Common myeloid progenitor, CD34-positive (primary cell): Measurements from ENCODE around the gene ZNF628.
"Not testable (repeated sequence)": the region's sequence is repeated elsewhere in the genome, so short reads cannot be mapped to it uniquely, and the experiment has no call there.

Experiments used
- CTCF ChIA-PET: fragments of 350-600 bp; sonication (Branson Sonifier 250); formaldehyde crosslinking; loops from one replicate; lab custom pipeline; 2021; ENCODE audit warnings: antibody characterized with exemption; lab: Charles Lee
- POLR2A ChIA-PET: fragments of 350-600 bp; sonication (Branson Sonifier 250); formaldehyde crosslinking; loops from one replicate; lab custom pipeline; 2021; ENCODE audit warnings: antibody characterized with exemption; lab: Charles Lee
- DNase-seq, 3 donors: peaks; one replicate each; pipeline versions ENCODE4 v3.0.0 to v3.0.0-alpha.2; 2013
- H3K27ac ChIP-seq, 2 experiments: 1 replicate in 1 of 2; 2 replicates in 1 of 2; pipeline ENCODE4 v1.7.0; 2013; ENCODE audit warnings: inconsistent platforms in 2 of 2, low read length in 2 of 2, mild to moderate bottlenecking in 2 of 2, low read depth in 1 of 2, moderate library complexity in 1 of 2; ENCODE audit not compliant: severe bottlenecking in 2 of 2, insufficient read depth in 1 of 2, poor library complexity in 1 of 2
- H3K27me3 ChIP-seq, 5 experiments: replicated peaks in 2 of 5; 1 replicate in 3 of 5; 2 replicates in 2 of 5; pipeline versions ENCODE4 v1.6.1 to v1.7.0; 2013; ENCODE audit warnings: low read length in 4 of 5, mild to moderate bottlenecking in 2 of 5, moderate library complexity in 2 of 5, inconsistent platforms in 1 of 5; ENCODE audit not compliant: insufficient read depth in 5 of 5, control insufficient read depth in 4 of 5
- H3K36me3 ChIP-seq, 4 experiments: 1 replicate in 2 of 4; 2 replicates in 2 of 4; pipeline versions ENCODE4 v1.6.1 to v1.7.0; 2013; ENCODE audit warnings: low read length in 3 of 4, control low read depth in 1 of 4, mild to moderate bottlenecking in 1 of 4; ENCODE audit not compliant: control insufficient read depth in 4 of 4, insufficient read depth in 4 of 4
- H3K4me1 ChIP-seq, 4 experiments: 1 replicate in 3 of 4; 2 replicates in 1 of 4; pipeline versions ENCODE4 v1.6.1 to v1.7.1; 2013; ENCODE audit warnings: low read length in 3 of 4, mild to moderate bottlenecking in 3 of 4, control low read depth in 1 of 4, inconsistent platforms in 1 of 4, moderate library complexity in 1 of 4; ENCODE audit not compliant: control insufficient read depth in 4 of 4, insufficient read depth in 4 of 4; ENCODE audit errors: control extremely low read depth in 1 of 4
- H3K4me3 ChIP-seq, 7 experiments: 1 replicate in 4 of 7; 2 replicates in 3 of 7; pipeline versions ENCODE4 v1.5.1 to v1.7.0; 2013; ENCODE audit warnings: mild to moderate bottlenecking in 7 of 7, low read length in 6 of 7, moderate library complexity in 6 of 7, inconsistent platforms in 2 of 7, low read depth in 2 of 7, control low read depth in 1 of 7; ENCODE audit not compliant: insufficient read depth in 4 of 7, control insufficient read depth in 1 of 7; ENCODE audit errors: extremely low read depth in 1 of 7
- H3K9me3 ChIP-seq, 5 experiments: 1 replicate in 4 of 5; 2 replicates in 1 of 5; pipeline versions ENCODE4 v1.6.1 to v1.7.1; 2013; ENCODE audit warnings: low read length in 4 of 5, mild to moderate bottlenecking in 2 of 5, inconsistent platforms in 1 of 5, low read depth in 1 of 5, moderate library complexity in 1 of 5; ENCODE audit not compliant: control insufficient read depth in 4 of 5, insufficient read depth in 2 of 5; ENCODE audit errors: control extremely low read depth in 1 of 5
- WGBS: methylation state at CpG from one replicate; pipeline ENCODE4 v1.1.5; 2013; ENCODE audit not compliant: insufficient coverage; 5-methylcytosine and 5-hydroxymethylcytosine counted together

Gene ZNF628

DNA sequence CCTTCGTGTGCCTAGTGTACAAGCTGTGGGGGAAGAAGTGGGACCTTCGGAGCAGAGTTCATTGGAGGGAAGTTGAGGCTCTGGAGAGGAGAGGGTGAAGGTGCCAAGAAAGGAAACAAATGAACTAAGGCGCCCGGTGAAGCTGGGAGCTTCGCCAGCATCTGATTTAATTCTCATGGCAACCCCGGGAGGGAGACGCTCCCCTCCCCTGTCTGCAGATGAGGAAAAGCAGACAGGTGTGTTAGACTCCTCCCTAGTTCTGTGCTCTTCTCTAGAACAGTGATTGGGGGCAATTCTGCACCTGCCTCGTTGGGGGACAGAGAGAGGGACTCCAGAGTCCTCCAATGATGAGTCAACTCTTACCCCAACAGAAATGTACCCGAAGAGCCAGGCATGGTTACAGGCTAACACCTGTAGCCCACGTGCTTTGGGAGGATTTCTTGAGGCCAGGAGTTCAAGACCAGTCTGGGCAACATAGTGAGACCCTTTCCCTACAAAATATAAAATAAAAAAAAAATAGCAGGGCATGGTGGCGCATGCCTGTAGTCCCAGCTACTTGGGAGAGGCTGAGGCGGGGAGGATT is 16.0 kb downstream of the ZNF628 start:
- H3K4me1 ChIP-seq, result peaks cover 0 to 14% (median 11%) of the 10 kb centered on the region in 4 experiments
- H3K27ac ChIP-seq, result no peak overlapping the region
- POLR2A ChIA-PET, result no interaction called here
- no peaks in the 10 kb centered on the region for H3K9me3 ChIP-seq
- no peak for DNase-seq
- H3K36me3 ChIP-seq, result no peaks in the 10 kb centered on the region
- H3K27me3 ChIP-seq, result peaks cover 0 to 28% (median 2%) of the 10 kb centered on the region in 5 experiments
- WGBS, result 61% methylated on average over 11 of the region's 12 CpGs
- H3K4me3 ChIP-seq, result no peak overlapping the region
- CTCF ChIA-PET, result interaction anchor here (0.8 to 2.7 kb wide), 2 partner anchors 18 to 25 kb away, joined by 3 to 12 read pairs; no protein-coding TSS in a partner anchor

GRCh38 chr19:55493052-55493644 is 16.7 kb downstream of the ZNF628 start:
- peaks cover 0 to 9% (median 6%) of the 10 kb centered on the region in 4 experiments for H3K4me1 ChIP-seq
- no peak for DNase-seq
- WGBS, result 80% methylated on average over 13 of the region's 18 CpGs
- no peaks in the 10 kb centered on the region for H3K36me3 ChIP-seq
- H3K9me3 ChIP-seq, result no peaks in the 10 kb centered on the region
- no peak overlapping the region for H3K4me3 ChIP-seq
- POLR2A ChIA-PET, result no interaction called here
- CTCF ChIA-PET, result interaction anchor here (2.7 kb wide), 1 partner anchor 25 kb away, joined by 12 read pairs; no protein-coding TSS in a partner anchor
- H3K27me3 ChIP-seq, result peaks cover 0 to 28% (median 2%) of the 10 kb centered on the region in 5 experiments
- no peak overlapping the region for H3K27ac ChIP-seq

DNA sequence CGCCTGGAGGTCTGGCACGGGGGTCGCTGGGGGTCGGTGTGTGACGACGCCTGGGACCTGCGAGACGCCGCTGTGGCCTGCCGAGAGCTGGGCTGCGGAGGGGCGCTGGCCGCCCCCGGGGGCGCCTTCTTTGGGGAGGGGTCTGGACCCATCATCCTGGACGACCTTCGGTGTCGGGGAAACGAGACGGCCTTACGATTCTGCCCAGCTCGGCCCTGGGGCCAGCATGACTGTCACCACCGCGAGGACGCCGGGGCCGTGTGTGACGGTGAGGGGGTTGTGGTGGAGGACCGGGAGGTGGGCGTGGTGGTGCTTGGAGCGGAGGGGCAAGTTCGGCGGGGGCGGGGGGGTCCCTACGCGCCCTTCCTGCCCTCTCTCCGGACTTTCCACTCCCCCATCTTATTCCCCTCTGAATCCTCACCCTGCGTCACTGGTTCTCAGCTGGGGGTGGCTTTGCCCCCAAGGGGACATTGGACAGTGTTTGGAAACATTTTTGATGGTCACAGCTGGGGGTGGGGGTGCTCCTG is 17.3 kb downstream of the ZNF628 start:
- WGBS, result 81% methylated on average over 17 of the region's 38 CpGs
- H3K4me3 ChIP-seq, result peak overlapping the region in 1 of 7 experiments; percentile 52
- ChIA-PET CTCF (interaction anchor here (2.5 to 2.7 kb wide), 2 partner anchors 10 to 26 kb away, joined by 12 to 13 read pairs; no protein-coding TSS in a partner anchor), POLR2A (no interaction called here)
- no peaks in the 10 kb centered on the region for H3K9me3 ChIP-seq
- peaks cover 0 to 28% (median 2%) of the 10 kb centered on the region in 5 experiments for H3K27me3 ChIP-seq
- no peak for DNase-seq
- H3K36me3 ChIP-seq, result no peaks in the 10 kb centered on the region
- no peak overlapping the region for H3K27ac ChIP-seq
- H3K4me1 ChIP-seq, result peaks cover 0 to 6% (median 2%) of the 10 kb centered on the region in 4 experiments

- peaks cover 0 to 28% (median 2%) of the 10 kb centered on the region in 5 experiments for H3K27me3 ChIP-seq
- POLR2A ChIA-PET, result no interaction called here
- no peak overlapping the region for H3K27ac ChIP-seq
- CTCF ChIA-PET, result interaction anchor here (2.5 kb wide), 1 partner anchor 10 kb away, joined by 13 read pairs; no protein-coding TSS in a partner anchor
- peak overlapping the region in 3 of 7 experiments; percentile 1 to 52 (median 36) for H3K4me3 ChIP-seq
- WGBS, result 69% methylated on average over 11 of the region's 22 CpGs
- peaks cover 0 to 6% (median 3%) of the 10 kb centered on the region in 4 experiments for H3K4me1 ChIP-seq
- no peaks in the 10 kb centered on the region for H3K9me3 ChIP-seq
- DNase-seq, result peak in 2 of 3 donors; percentile 11 to 38
- no peaks in the 10 kb centered on the region for H3K36me3 ChIP-seq
Measured at GRCh38 chr19:55494172-55494761, 17.9 kb downstream of the ZNF628 start.

DNA sequence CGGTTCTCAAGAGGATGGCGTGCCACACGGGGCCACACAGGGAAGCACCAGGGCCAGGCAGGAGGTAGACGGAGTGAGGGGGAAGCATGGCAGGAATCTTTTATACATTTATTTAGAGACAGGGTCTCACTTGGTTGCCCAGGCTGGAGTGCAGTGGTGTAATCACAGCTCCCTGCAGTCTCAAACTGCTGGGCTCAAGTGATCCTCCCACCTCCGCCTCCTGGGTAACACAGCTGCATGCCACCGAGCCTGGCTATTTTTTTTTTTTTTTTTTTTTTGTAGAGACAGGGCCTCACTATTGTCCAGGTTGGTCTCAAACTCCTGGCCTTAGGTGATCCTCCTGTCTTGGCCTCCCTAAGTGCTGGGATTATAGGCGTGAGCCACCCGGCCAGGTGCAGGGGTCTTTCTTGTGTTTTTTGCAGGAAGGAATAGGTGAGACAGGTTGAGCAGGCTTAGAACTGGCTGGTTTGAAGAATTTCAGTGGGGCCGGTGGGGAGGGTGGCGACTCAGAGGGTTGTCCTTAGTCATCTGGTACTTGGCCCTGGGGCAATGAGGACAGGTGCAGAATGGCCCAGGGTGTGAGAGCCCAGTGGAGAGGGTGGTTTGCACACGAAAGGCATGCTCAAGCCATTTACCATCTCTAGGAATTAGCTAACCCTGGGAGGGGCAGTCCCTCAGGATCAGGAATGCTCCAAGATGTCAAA is 19.4 kb downstream of the ZNF628 start:
- WGBS, result 93% methylated on average over 7 of the region's 11 CpGs
- POLR2A ChIA-PET, result no interaction called here
- no peak for DNase-seq
- CTCF ChIA-PET, result interaction anchor here (1.2 to 3.4 kb wide), 4 partner anchors 8 to 36 kb away, joined by 4 to 13 read pairs (median 8); partner anchors contain the start of gene NAT14
- peaks cover 0 to 6% (median 3%) of the 10 kb centered on the region in 4 experiments for H3K4me1 ChIP-seq
- H3K27me3 ChIP-seq, result peaks cover 0 to 25% (median 2%) of the 10 kb centered on the region in 5 experiments
- H3K27ac ChIP-seq, result no peak overlapping the region
- H3K9me3 ChIP-seq, result no peaks in the 10 kb centered on the region
- no peaks in the 10 kb centered on the region for H3K36me3 ChIP-seq
- H3K4me3 ChIP-seq, result no peak overlapping the region

DNA sequence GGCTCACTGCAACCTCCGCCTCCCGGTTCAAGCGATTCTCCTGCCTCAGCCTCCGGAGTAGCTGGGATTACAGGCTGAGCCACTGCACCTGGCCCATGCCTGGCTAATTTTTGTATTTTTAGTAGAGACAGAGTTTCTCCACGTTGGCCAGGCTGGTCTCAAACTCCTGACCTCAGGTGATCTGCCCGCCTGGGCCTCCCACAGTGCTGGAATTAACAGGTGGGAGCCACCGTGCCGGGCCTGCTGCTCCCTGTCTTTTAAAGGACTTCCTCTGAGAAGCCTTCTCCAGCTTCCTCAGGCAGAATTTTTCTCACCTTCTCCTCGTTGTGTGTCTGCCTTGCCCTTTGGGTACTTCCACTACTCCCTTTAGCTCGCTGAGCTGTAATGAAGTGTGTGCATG is 20.4 kb downstream of the ZNF628 start:
- DNase-seq, H3K27ac ChIP-seq, H3K36me3 ChIP-seq, POLR2A ChIA-PET, H3K9me3 ChIP-seq, H3K4me3 ChIP-seq, H3K4me1 ChIP-seq: not testable (repeated sequence)
- CTCF ChIA-PET, result interaction anchor here (1.2 to 3.4 kb wide), 4 partner anchors 10 to 29 kb away, joined by 4 to 12 read pairs (median 5); partner anchors contain the start of gene NAT14
- peaks cover 0 to 21% (median 2%) of the 10 kb centered on the region in 5 experiments for H3K27me3 ChIP-seq
- WGBS, result 95% methylated on average over 10 of the region's 10 CpGs
